ENCODE measurements around the gene ERG. TPM values are rescaled to one million over a fixed set of nuclear protein-coding genes. Genes with fewer than 3 reads are reported as not detected.
A peak's percentile ranks its signal among the peaks of the same experiment; 100 is the strongest.

ERG gene
- total RNA-seq, 1 experiment from 2014 or later: 0.11 TPM

- H2BK20ac ChIP-seq (ENCODE audit: low read depth, low read length, poor library complexity, severe bottlenecking): no peak overlapping the region
- TF ChIP-seq, protein P1, sequence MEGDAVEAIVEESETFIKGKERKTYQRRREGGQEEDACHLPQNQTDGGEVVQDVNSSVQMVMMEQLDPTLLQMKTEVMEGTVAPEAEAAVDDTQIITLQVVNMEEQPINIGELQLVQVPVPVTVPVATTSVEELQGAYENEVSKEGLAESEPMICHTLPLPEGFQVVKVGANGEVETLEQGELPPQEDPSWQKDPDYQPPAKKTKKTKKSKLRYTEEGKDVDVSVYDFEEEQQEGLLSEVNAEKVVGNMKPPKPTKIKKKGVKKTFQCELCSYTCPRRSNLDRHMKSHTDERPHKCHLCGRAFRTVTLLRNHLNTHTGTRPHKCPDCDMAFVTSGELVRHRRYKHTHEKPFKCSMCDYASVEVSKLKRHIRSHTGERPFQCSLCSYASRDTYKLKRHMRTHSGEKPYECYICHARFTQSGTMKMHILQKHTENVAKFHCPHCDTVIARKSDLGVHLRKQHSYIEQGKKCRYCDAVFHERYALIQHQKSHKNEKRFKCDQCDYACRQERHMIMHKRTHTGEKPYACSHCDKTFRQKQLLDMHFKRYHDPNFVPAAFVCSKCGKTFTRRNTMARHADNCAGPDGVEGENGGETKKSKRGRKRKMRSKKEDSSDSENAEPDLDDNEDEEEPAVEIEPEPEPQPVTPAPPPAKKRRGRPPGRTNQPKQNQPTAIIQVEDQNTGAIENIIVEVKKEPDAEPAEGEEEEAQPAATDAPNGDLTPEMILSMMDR (conservative IDR thresholded peaks at IDR 0.05): no peak
- peaks cover 16 to 33% of the 10 kb centered on the region in 2 experiments; a peak in 3 of 4 replicates for H3K4me1 Mint-ChIP-seq
- H3K4me1 ChIP-seq (ENCODE audit: insufficient read depth, low read length): no peaks in the 10 kb centered on the region
- no peaks in the 10 kb centered on the region for H3K79me1 ChIP-seq (ENCODE audit: insufficient read depth, low read depth, low read length, poor library complexity, severe bottlenecking)
- no peak overlapping the region for H4K91ac ChIP-seq (ENCODE audit: insufficient read length, low read depth, low read length)
- H4K20me1 ChIP-seq (ENCODE audit: control insufficient read depth, insufficient read depth, insufficient read length): no peaks in the 10 kb centered on the region
- no peak overlapping the region for H3K56ac ChIP-seq (ENCODE audit: insufficient read length, low read depth, low read length)
- H2BK120ac ChIP-seq (ENCODE audit: low read depth, low read length, poor library complexity, severe bottlenecking): no peak overlapping the region
- H3K9me3 ChIP-seq (ENCODE audit: control insufficient read depth, low read depth, low read length): no peaks in the 10 kb centered on the region
- no CpG with 5 or more reads among the region's 12 CpGs for WGBS (ENCODE audit: extremely low coverage, insufficient read length, low lambda C conversion rate)
- H2AK5ac ChIP-seq (ENCODE audit: insufficient read length, low read length): no peak overlapping the region
- H3K4me2 ChIP-seq (ENCODE audit: insufficient read depth, insufficient read length, low read length): no peak overlapping the region
- H3K23ac ChIP-seq (ENCODE audit: insufficient read length, low read depth, low read length): no peak overlapping the region
- no peak overlapping the region for H3K14ac ChIP-seq (ENCODE audit: insufficient read depth, low read length)
- H3K27me3 ChIP-seq (ENCODE audit: insufficient read depth, low read length): no peaks in the 10 kb centered on the region
- H3K23me2 ChIP-seq (ENCODE audit: insufficient read length, low read depth, low read length, poor library complexity, severe bottlenecking): no peaks in the 10 kb centered on the region
- no peak overlapping the region for H2AFZ ChIP-seq (ENCODE audit: low read length)
- no peak overlapping the region for H3K27ac ChIP-seq (ENCODE audit: insufficient read length, low read depth, low read length)
- H3K4me3 Mint-ChIP-seq: no peak overlapping the region
- H2BK15ac ChIP-seq (ENCODE audit: low read depth, low read length): no peak overlapping the region
- no peak overlapping the region for H4K8ac ChIP-seq (replicated peaks; ENCODE audit: insufficient read length, low read depth, low read length)
- no peaks in the 10 kb centered on the region for H3K79me2 ChIP-seq (ENCODE audit: insufficient read depth, low read length)
- peak; percentile 35 for DNase-seq
- H3K27me3 Mint-ChIP-seq (ENCODE audit: low read depth): no peaks in the 10 kb centered on the region; the same call in 1 of the 2 replicates
- H3K36me3 Mint-ChIP-seq (ENCODE audit: insufficient read depth in 1 of 3, low read depth in 3 of 3): no peaks in the 10 kb centered on the region
- H3K18ac ChIP-seq (ENCODE audit: insufficient read length, low read depth, low read length): no peak overlapping the region
- H3K9ac ChIP-seq (ENCODE audit: extremely low read depth, insufficient read length, low read length): no peak overlapping the region
- peak overlapping the region in 1 of 3 experiments; percentile 45; a peak in 2 of 7 replicates for H3K27ac Mint-ChIP-seq
- H4K5ac ChIP-seq (ENCODE audit: insufficient read length, low read depth, low read length): no peak overlapping the region
- no peak overlapping the region for H2BK5ac ChIP-seq (ENCODE audit: insufficient read length, low read length)
- H2BK12ac ChIP-seq (ENCODE audit: insufficient read length, low read depth, low read length): no peak overlapping the region
- H3K9me3 Mint-ChIP-seq: no peaks in the 10 kb centered on the region
- H3K4ac ChIP-seq (ENCODE audit: low read depth, low read length): no peak overlapping the region
- H3T11ph ChIP-seq (ENCODE audit: low read length): no peak overlapping the region
These were observed 7.8 kb downstream of the ERG start for GRCh38 chr21:38490411-38491020.

Data from H9 (cell line).